ENCODE measurements around the gene CARMIL1. TPM values are rescaled to one million over a fixed set of nuclear protein-coding genes. Genes with fewer than 3 reads are reported as not detected.

Gene CARMIL1
- total RNA-seq, 2 experiments from 2014 or later: 3.9 to 4.7 TPM

GRCh38 chr6:25599516-25600085 is 320.4 kb downstream of the CARMIL1 start:
- intact Hi-C loops (cut with DNase I, micrococcal nuclease): loop anchor here in 1 of 2 experiments (5.0 kb wide), 1 partner anchor 107 kb away; no protein-coding TSS in a partner anchor
- CTCF ChIA-PET: interaction anchor here (1.6 kb wide), 1 partner anchor 376 kb away, joined by 7 read pairs; no protein-coding TSS in a partner anchor

GRCh38 chr6:25601800-25602673 is 322.9 kb downstream of the CARMIL1 start:
- peaks cover 5% of the 10 kb centered on the region for H3K4me1 Mint-ChIP-seq (ENCODE audit: low read depth)
- no peaks in the 10 kb centered on the region for H3K9me3 Mint-ChIP-seq
- TF ChIP-seq CTCF (IDR thresholded peaks at IDR 0.05): peak; percentile 81
- peaks cover 12% of the 10 kb centered on the region for H3K36me3 Mint-ChIP-seq (ENCODE audit: low read depth)
- no peak overlapping the region for H3K4me3 ChIP-seq (ENCODE audit: low read length)
- no peaks in the 10 kb centered on the region for H3K27me3 Mint-ChIP-seq
- H3K27ac Mint-ChIP-seq: no peak overlapping the region
- H3K9me3 ChIP-seq (ENCODE audit: control insufficient read depth in 1 of 2, insufficient read depth in 1 of 2, low read length in 2 of 2): no peaks in the 10 kb centered on the region
- CTCF ChIA-PET: interaction anchor here (0.6 to 2.7 kb wide), 3 partner anchors 324 to 813 kb away, joined by 5 to 11 read pairs (median 9); partner anchors contain the start of gene CARMIL1
- DNase-seq: peak in 3 of 14 experiments; percentile 55 to 75 (median 69)
- H3K4me3 Mint-ChIP-seq: no peak overlapping the region
- no peaks in the 10 kb centered on the region for H3K27me3 ChIP-seq (ENCODE audit: control insufficient read depth in 1 of 2, insufficient read depth in 2 of 2, low read length in 2 of 2)
- ATAC-seq (ENCODE audit: poor library complexity): no peak
- intact Hi-C loops (cut with DNase I, micrococcal nuclease): loop anchor here (1.0 to 5.0 kb wide), 5 partner anchors 110 to 378 kb away; no protein-coding TSS in a partner anchor
- H3K4me1 ChIP-seq (ENCODE audit: insufficient read depth, low read length): no peaks in the 10 kb centered on the region
- POLR2A ChIA-PET: no interaction called here
- no peaks in the 10 kb centered on the region for H3K36me3 ChIP-seq (ENCODE audit: insufficient read depth, low read length)
- H3K27ac ChIP-seq (ENCODE audit: low read depth in 1 of 2, low read length in 2 of 2): no peak overlapping the region

More at GRCh38 chr6:25599516-25600085, 320.4 kb downstream of the CARMIL1 start:
- no peaks in the 10 kb centered on the region for H3K27me3 Mint-ChIP-seq
- no peaks in the 10 kb centered on the region for H3K9me3 Mint-ChIP-seq
- H3K9me3 ChIP-seq (ENCODE audit: control insufficient read depth in 1 of 2, insufficient read depth in 1 of 2, low read length in 2 of 2): no peaks in the 10 kb centered on the region
- H3K36me3 Mint-ChIP-seq (ENCODE audit: low read depth): peaks cover 17% of the 10 kb centered on the region
- POLR2A ChIA-PET: interaction anchor here (1.0 kb wide), 1 partner anchor 321 kb away, joined by 3 read pairs; the partner anchor contains the start of gene CARMIL1
- peaks cover 5% of the 10 kb centered on the region for H3K4me1 Mint-ChIP-seq (ENCODE audit: low read depth)
- no peaks in the 10 kb centered on the region for H3K36me3 ChIP-seq (ENCODE audit: insufficient read depth, low read length)
- no peaks in the 10 kb centered on the region for H3K4me1 ChIP-seq (ENCODE audit: insufficient read depth, low read length)
- ATAC-seq (ENCODE audit: poor library complexity) (no peak), DNase-seq (no peak)
- H3K4me3 ChIP-seq (ENCODE audit: low read length): no peak overlapping the region
- H3K4me3 Mint-ChIP-seq: no peak overlapping the region
- TF ChIP-seq CTCF (IDR thresholded peaks at IDR 0.05): no peak
- H3K27me3 ChIP-seq (ENCODE audit: control insufficient read depth in 1 of 2, insufficient read depth in 2 of 2, low read length in 2 of 2): no peaks in the 10 kb centered on the region
- H3K27ac Mint-ChIP-seq: no peak overlapping the region
- H3K27ac ChIP-seq (ENCODE audit: low read depth in 1 of 2, low read length in 2 of 2): no peak overlapping the region

- POLR2A ChIA-PET: no interaction called here
- H3K4me3 Mint-ChIP-seq: no peak overlapping the region
- H3K27ac ChIP-seq (ENCODE audit: low read depth in 1 of 2, low read length in 2 of 2): no peak overlapping the region
- H3K36me3 ChIP-seq (ENCODE audit: insufficient read depth, low read length): no peaks in the 10 kb centered on the region
- H3K4me1 ChIP-seq (ENCODE audit: insufficient read depth, low read length): no peaks in the 10 kb centered on the region
- no peak overlapping the region for H3K27ac Mint-ChIP-seq
- ATAC-seq (ENCODE audit: poor library complexity): no peak
- peaks cover 8% of the 10 kb centered on the region for H3K36me3 Mint-ChIP-seq (ENCODE audit: low read depth)
- H3K4me3 ChIP-seq (ENCODE audit: low read length): no peak overlapping the region
- peak; percentile 59 for TF ChIP-seq CTCF (IDR thresholded peaks at IDR 0.05)
- no peak for DNase-seq
- H3K4me1 Mint-ChIP-seq (ENCODE audit: low read depth): peaks cover 5% of the 10 kb centered on the region
- intact Hi-C loops (cut with DNase I, micrococcal nuclease): loop anchor here (1.0 to 5.0 kb wide), 4 partner anchors 110 to 337 kb away; no protein-coding TSS in a partner anchor
- no peaks in the 10 kb centered on the region for H3K9me3 Mint-ChIP-seq
- CTCF ChIA-PET: interaction anchor here (0.6 to 2.7 kb wide), 3 partner anchors 324 to 814 kb away, joined by 5 to 11 read pairs (median 9); partner anchors contain the start of gene CARMIL1
- no peaks in the 10 kb centered on the region for H3K27me3 ChIP-seq (ENCODE audit: control insufficient read depth in 1 of 2, insufficient read depth in 2 of 2, low read length in 2 of 2)
- no peaks in the 10 kb centered on the region for H3K9me3 ChIP-seq (ENCODE audit: control insufficient read depth in 1 of 2, insufficient read depth in 1 of 2, low read length in 2 of 2)
- H3K27me3 Mint-ChIP-seq: no peaks in the 10 kb centered on the region
These were observed 323.5 kb downstream of the CARMIL1 start for GRCh38 chr6:25602674-25602982.

All from CD4-positive, alpha-beta T cell (primary cell).